ENCODE measurements around the gene BRSK1. TPM values are rescaled to one million over a fixed set of nuclear protein-coding genes. Genes with fewer than 3 reads are reported as not detected.

The BRSK1 gene
- total and polyA plus RNA-seq, 10 of the 15 experiments (the other 5 are each of a cell fraction or from before 2014, with no cell fraction given) = 0.03 to 0.76 (median 0.25) TPM; not detected in 4

DNA sequence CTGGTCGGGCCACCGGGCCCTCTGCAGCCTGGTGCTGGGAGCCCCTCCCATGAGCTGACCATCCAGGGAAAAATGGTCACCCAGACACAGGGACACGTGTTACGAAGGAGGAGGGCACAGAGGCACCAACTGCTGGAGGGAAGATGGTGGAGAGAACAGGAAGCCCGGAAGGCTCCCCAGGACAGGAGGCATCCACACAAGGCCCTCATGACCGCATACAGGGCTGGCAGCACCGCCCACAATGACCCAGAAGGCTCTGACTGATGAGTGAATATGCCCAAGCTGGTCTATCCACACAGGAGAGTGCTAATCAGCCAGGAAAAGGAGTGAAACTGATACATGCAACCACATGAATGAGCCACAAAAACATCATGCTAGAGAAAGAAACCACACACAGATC, 41.3 kb upstream of the BRSK1 start:
- no peak for ATAC-seq
- DNase-seq (ENCODE audit: low read depth, low spot score) = no peak
- no peaks in the 10 kb centered on the region for H3K27me3 ChIP-seq (replicated peaks in 1 of 2; ENCODE audit: control insufficient read depth in 2 of 2, insufficient read depth in 2 of 2, low read length in 1 of 2)
- ChIA-PET RAD21 (ENCODE audit: unreplicated experiment) (no interaction called here), CTCF (no interaction called here), POLR2A (no interaction called here), SMC1A (ENCODE audit: uncharacterized antibody, unreplicated experiment) (no interaction called here)
- no peaks in the 10 kb centered on the region for H4K20me1 ChIP-seq (ENCODE audit: control insufficient read depth, insufficient read depth)
- no peak overlapping the region for H3K9ac ChIP-seq (ENCODE audit: control insufficient read depth, insufficient read depth, low read length)
- intact Hi-C loops (cut with micrococcal nuclease; ENCODE audit: unreplicated experiment) = no loop called here
- FAIRE-seq = no peak
- no peaks in the 10 kb centered on the region for H3K4me1 ChIP-seq (ENCODE audit: control insufficient read depth, insufficient read depth, low read length)
- no peak overlapping the region for H3K4me3 ChIP-seq
- no TSS peak for BruUV-seq (replicated peaks)
- in situ Hi-C loops (cut with MboI) = no loop called here
- no peak overlapping the region for H3K27ac ChIP-seq (ENCODE audit: control insufficient read depth, insufficient read depth)
- H3K79me2 ChIP-seq (ENCODE audit: control insufficient read depth, insufficient read depth, low read length) = peaks cover 3% of the 10 kb centered on the region
- H3K36me3 ChIP-seq (ENCODE audit: control insufficient read depth in 2 of 2, insufficient read depth in 2 of 2, low read length in 1 of 2) = peaks cover 25 to 71% of the 10 kb centered on the region in 2 experiments; a peak in 3 of 4 replicates
- H3K4me2 ChIP-seq (ENCODE audit: control insufficient read depth, insufficient read depth) = no peak overlapping the region
- H3K9me3 ChIP-seq (replicated peaks; ENCODE audit: control insufficient read depth, insufficient read depth, low read length) = no peaks in the 10 kb centered on the region
- H2AFZ ChIP-seq (ENCODE audit: control insufficient read depth, low read depth, low read length) = no peak overlapping the region
- WGBS (ENCODE audit: insufficient coverage, insufficient replicate concordance, low lambda C conversion rate, missing lambda C conversion rate) = 92% methylated on average over 7 of the region's 7 CpGs
- no peak for TF ChIP-seq TARDBP (IDR thresholded peaks at IDR 0.05; ENCODE audit: borderline replicate concordance)
- no peak for TF ChIP-seq ZNF384 (IDR thresholded peaks at IDR 0.05; ENCODE audit: borderline replicate concordance, low read depth, low read length)
- no peak for TF ChIP-seq CREM (IDR thresholded peaks at IDR 0.05; ENCODE audit: low read depth)
- TF ChIP-seq CBX5 (IDR thresholded peaks at IDR 0.05; ENCODE audit: low read depth) = no peak
- TF ChIP-seq BACH1 (IDR thresholded peaks at IDR 0.05; ENCODE audit: borderline replicate concordance) = no peak
- TF ChIP-seq NBN (IDR thresholded peaks at IDR 0.05) = no peak
- no peak for TF ChIP-seq SIN3A (IDR thresholded peaks at IDR 0.05; ENCODE audit: low read depth, low read length)
- TF ChIP-seq, protein P1, sequence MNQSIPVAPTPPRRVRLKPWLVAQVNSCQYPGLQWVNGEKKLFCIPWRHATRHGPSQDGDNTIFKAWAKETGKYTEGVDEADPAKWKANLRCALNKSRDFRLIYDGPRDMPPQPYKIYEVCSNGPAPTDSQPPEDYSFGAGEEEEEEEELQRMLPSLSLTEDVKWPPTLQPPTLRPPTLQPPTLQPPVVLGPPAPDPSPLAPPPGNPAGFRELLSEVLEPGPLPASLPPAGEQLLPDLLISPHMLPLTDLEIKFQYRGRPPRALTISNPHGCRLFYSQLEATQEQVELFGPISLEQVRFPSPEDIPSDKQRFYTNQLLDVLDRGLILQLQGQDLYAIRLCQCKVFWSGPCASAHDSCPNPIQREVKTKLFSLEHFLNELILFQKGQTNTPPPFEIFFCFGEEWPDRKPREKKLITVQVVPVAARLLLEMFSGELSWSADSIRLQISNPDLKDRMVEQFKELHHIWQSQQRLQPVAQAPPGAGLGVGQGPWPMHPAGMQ (IDR thresholded peaks at IDR 0.05; ENCODE audit: borderline replicate concordance) = no peak
- TF ChIP-seq, protein P2, sequence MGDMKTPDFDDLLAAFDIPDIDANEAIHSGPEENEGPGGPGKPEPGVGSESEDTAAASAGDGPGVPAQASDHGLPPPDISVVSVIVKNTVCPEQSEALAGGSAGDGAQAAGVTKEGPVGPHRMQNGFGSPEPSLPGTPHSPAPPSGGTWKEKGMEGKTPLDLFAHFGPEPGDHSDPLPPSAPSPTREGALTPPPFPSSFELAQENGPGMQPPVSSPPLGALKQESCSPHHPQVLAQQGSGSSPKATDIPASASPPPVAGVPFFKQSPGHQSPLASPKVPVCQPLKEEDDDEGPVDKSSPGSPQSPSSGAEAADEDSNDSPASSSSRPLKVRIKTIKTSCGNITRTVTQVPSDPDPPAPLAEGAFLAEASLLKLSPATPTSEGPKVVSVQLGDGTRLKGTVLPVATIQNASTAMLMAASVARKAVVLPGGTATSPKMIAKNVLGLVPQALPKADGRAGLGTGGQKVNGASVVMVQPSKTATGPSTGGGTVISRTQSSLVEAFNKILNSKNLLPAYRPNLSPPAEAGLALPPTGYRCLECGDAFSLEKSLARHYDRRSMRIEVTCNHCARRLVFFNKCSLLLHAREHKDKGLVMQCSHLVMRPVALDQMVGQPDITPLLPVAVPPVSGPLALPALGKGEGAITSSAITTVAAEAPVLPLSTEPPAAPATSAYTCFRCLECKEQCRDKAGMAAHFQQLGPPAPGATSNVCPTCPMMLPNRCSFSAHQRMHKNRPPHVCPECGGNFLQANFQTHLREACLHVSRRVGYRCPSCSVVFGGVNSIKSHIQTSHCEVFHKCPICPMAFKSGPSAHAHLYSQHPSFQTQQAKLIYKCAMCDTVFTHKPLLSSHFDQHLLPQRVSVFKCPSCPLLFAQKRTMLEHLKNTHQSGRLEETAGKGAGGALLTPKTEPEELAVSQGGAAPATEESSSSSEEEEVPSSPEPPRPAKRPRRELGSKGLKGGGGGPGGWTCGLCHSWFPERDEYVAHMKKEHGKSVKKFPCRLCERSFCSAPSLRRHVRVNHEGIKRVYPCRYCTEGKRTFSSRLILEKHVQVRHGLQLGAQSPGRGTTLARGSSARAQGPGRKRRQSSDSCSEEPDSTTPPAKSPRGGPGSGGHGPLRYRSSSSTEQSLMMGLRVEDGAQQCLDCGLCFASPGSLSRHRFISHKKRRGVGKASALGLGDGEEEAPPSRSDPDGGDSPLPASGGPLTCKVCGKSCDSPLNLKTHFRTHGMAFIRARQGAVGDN (IDR thresholded peaks at IDR 0.05) = no peak
- TF ChIP-seq, protein P3, sequence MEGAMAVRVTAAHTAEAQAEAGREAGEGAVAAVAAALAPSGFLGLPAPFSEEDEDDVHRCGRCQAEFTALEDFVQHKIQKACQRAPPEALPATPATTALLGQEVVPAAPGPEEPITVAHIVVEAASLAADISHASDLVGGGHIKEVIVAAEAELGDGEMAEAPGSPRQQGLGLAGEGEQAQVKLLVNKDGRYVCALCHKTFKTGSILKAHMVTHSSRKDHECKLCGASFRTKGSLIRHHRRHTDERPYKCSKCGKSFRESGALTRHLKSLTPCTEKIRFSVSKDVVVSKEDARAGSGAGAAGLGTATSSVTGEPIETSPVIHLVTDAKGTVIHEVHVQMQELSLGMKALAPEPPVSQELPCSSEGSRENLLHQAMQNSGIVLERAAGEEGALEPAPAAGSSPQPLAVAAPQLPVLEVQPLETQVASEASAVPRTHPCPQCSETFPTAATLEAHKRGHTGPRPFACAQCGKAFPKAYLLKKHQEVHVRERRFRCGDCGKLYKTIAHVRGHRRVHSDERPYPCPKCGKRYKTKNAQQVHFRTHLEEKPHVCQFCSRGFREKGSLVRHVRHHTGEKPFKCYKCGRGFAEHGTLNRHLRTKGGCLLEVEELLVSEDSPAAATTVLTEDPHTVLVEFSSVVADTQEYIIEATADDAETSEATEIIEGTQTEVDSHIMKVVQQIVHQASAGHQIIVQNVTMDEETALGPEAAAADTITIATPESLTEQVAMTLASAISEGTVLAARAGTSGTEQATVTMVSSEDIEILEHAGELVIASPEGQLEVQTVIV (IDR thresholded peaks at IDR 0.05; ENCODE audit: borderline replicate concordance, partially characterized antibody) = no peak
- TF ChIP-seq, protein P4, sequence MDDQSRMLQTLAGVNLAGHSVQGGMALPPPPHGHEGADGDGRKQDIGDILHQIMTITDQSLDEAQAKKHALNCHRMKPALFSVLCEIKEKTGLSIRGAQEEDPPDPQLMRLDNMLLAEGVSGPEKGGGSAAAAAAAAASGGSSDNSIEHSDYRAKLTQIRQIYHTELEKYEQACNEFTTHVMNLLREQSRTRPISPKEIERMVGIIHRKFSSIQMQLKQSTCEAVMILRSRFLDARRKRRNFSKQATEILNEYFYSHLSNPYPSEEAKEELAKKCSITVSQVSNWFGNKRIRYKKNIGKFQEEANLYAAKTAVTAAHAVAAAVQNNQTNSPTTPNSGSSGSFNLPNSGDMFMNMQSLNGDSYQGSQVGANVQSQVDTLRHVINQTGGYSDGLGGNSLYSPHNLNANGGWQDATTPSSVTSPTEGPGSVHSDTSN (IDR thresholded peaks at IDR 0.05; ENCODE audit: insufficient replicate concordance, low read depth, low read length) = no peak
- TF ChIP-seq SUPT20H (IDR thresholded peaks at IDR 0.05; ENCODE audit: borderline replicate concordance, control insufficient read depth, low read depth, low read length) = no peak
- no peak for TF ChIP-seq IKZF2 (IDR thresholded peaks at IDR 0.05)
- TF ChIP-seq, protein P5, sequence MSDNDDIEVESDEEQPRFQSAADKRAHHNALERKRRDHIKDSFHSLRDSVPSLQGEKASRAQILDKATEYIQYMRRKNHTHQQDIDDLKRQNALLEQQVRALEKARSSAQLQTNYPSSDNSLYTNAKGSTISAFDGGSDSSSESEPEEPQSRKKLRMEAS (IDR thresholded peaks at IDR 0.05; ENCODE audit: low read depth, low read length) = no peak
- TF ChIP-seq NR2F1 (conservative IDR thresholded peaks at IDR 0.05) = no peak
